Hepatocyte (in vitro differentiated cells): ENCODE data around the gene DAND5.

Experiments used
- EZH2phosphoT487 ChIP-seq: fragments of 200-600 bp; sonication (generic); IDR thresholded peaks from one replicate; pipeline ENCODE4 v1.6.1; 2018; ENCODE audit warnings: antibody characterized with exemption, mild to moderate bottlenecking, low read depth, moderate library complexity; ENCODE audit not compliant: unreplicated experiment, severe bottlenecking
- TF ChIP-seq, protein P1 (sequence below): fragments of 200-600 bp; sonication (generic); IDR thresholded peaks from 2 replicates; pipeline ENCODE4 v1.5.1; 2016; ENCODE audit warnings: antibody characterized with exemption, mild to moderate bottlenecking; ENCODE audit not compliant: poor library complexity

DNA sequence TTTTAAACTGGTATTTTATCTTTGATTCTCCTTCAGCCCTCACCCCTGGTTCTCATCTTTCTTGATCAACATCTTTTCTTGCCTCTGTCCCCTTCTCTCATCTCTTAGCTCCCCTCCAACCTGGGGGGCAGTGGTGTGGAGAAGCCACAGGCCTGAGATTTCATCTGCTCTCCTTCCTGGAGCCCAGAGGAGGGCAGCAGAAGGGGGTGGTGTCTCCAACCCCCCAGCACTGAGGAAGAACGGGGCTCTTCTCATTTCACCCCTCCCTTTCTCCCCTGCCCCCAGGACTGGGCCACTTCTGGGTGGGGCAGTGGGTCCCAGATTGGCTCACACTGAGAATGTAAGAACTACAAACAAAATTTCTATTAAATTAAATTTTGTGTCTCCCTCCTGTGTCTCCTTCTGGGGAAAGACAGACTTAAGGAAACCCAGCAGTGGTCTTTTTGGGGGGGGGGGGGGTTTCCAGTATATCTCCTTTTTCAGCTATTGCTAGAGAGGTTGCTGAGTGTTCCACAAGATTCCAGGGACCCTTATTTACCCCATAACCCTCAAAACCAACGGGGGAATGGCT, 25.2 kb upstream of the DAND5 start:
- TF ChIP-seq, protein P1, sequence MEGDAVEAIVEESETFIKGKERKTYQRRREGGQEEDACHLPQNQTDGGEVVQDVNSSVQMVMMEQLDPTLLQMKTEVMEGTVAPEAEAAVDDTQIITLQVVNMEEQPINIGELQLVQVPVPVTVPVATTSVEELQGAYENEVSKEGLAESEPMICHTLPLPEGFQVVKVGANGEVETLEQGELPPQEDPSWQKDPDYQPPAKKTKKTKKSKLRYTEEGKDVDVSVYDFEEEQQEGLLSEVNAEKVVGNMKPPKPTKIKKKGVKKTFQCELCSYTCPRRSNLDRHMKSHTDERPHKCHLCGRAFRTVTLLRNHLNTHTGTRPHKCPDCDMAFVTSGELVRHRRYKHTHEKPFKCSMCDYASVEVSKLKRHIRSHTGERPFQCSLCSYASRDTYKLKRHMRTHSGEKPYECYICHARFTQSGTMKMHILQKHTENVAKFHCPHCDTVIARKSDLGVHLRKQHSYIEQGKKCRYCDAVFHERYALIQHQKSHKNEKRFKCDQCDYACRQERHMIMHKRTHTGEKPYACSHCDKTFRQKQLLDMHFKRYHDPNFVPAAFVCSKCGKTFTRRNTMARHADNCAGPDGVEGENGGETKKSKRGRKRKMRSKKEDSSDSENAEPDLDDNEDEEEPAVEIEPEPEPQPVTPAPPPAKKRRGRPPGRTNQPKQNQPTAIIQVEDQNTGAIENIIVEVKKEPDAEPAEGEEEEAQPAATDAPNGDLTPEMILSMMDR, result no peak
- TF ChIP-seq EZH2phosphoT487, result no peak
